Measurements from ENCODE around the gene CTAGE1.
A peak's percentile ranks its signal among the peaks of the same experiment; 100 is the strongest.
"Not testable (repeated sequence)": the region's sequence is repeated elsewhere in the genome, so short reads cannot be mapped to it uniquely, and the experiment has no call there.

CTAGE1 gene

DNA sequence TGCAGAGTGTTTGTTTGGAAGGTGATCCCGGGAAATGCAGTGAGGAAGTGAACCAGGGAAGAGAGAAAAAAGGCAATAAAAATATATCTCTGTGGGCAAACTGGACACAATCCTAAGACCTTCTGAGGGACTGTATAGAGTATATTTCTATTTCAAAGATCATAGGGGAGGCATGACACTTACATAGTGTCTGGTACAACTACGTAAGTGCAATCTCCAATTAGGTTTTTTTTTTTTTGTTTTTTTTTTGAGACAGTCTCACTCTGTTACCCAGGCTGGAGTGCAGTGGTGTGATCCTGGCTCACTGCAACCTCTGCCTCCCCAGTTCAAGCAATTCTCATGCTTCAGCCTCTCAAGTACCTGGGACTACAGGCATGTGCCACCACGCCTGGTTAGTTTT lies 24.6 kb downstream of the CTAGE1 start:
- DNase-seq (ENCODE audit: extremely low read depth in 1 of 2, low read depth in 1 of 2): not testable (repeated sequence)

- peak; percentile 18 to 38 for DNase-seq (ENCODE audit: extremely low read depth in 1 of 2, low read depth in 1 of 2)
Observed at GRCh38 chr18:22391407-22392345, 26.0 kb downstream of the CTAGE1 start.

GRCh38 chr18:22387787-22388186 lies 29.9 kb downstream of the CTAGE1 start:
- no peak for DNase-seq (ENCODE audit: extremely low read depth in 1 of 2, low read depth in 1 of 2)

GRCh38 chr18:22387364-22387763 lies 30.4 kb downstream of the CTAGE1 start:
- DNase-seq (ENCODE audit: extremely low read depth in 1 of 2, low read depth in 1 of 2): no peak

- no peak for DNase-seq (ENCODE audit: extremely low read depth in 1 of 2, low read depth in 1 of 2)
Observed at GRCh38 chr18:22385718-22386117, 32.0 kb downstream of the CTAGE1 start.

GRCh38 chr18:22378672-22379282 lies 38.9 kb downstream of the CTAGE1 start:
- no peak for DNase-seq (ENCODE audit: extremely low read depth in 1 of 2, low read depth in 1 of 2)

- DNase-seq (ENCODE audit: extremely low read depth in 1 of 2, low read depth in 1 of 2): no peak
Observed at GRCh38 chr18:22377769-22378168, 39.9 kb downstream of the CTAGE1 start.

- no peak for DNase-seq (ENCODE audit: extremely low read depth in 1 of 2, low read depth in 1 of 2)
Observed at GRCh38 chr18:22370414-22370813, 47.3 kb downstream of the CTAGE1 start.

DNA sequence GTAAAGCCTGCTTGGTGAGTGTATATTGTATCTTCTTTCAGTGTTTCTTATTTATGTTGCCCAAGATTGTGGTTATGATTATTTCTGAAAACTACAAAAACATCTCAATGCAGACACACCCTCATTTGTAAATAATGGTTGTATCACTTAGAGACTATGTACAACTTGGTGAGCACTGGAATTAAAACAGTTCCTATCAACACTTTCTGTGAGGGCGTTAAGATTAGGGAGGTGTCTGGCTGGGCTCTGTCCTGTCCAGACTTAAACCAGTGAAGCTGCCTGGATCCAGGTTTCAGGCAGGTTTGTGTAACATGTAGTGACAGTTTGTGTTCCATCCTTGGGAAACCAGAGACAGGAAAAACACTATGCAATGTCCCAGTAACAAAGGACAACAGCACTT lies 49.7 kb downstream of the CTAGE1 start:
- no peak for DNase-seq (ENCODE audit: extremely low read depth in 1 of 2, low read depth in 1 of 2)

GRCh38 chr18:22367303-22367702 lies 50.4 kb downstream of the CTAGE1 start:
- DNase-seq (ENCODE audit: extremely low read depth in 1 of 2, low read depth in 1 of 2): no peak

GRCh38 chr18:22363867-22364463 lies 53.8 kb downstream of the CTAGE1 start:
- DNase-seq (ENCODE audit: extremely low read depth in 1 of 2, low read depth in 1 of 2): no peak

All from activated CD8-positive, alpha-beta memory T cell treated with anti-CD3 and anti-CD28 coated beads for 1 hour (primary cell).